HCT116 (cell line): ENCODE results near the gene ARHGAP33. TPM values are rescaled to one million over a fixed set of nuclear protein-coding genes. Genes with fewer than 3 reads are reported as not detected.

Experiments used
- ATAC-seq: fragments of 200-7000 bp; cut with Tn5 transposase; 2 replicates; pipeline ENCODE4 v1.9.1; 2020; ENCODE audit warnings: mild to moderate bottlenecking, moderate library complexity
- BruUV-seq: library from RNA; stranded (reverse); fragments of 400-500 nt; replicated peaks from 2 replicates; lab custom pipeline; 2021; lab: Mats Ljungman, UMichigan
- CTCF ChIA-PET: fragments of 300-600 bp; sonication (Branson Sonifier 250); formaldehyde crosslinking; loops from one replicate; lab custom pipeline; 2021; ENCODE audit warnings: antibody characterized with exemption; lab: Charles Lee
- POLR2A ChIA-PET: fragments of 300-600, 350-600 bp; sonication (Branson Sonifier 250); formaldehyde crosslinking; loops from one replicate; lab custom pipeline; 2021; ENCODE audit warnings: antibody characterized with exemption; lab: Charles Lee
- RAD21 ChIA-PET, 2 experiments: fragments of 300-600 bp; sonication (Branson Sonifier 250); formaldehyde crosslinking; loops; one replicate each; lab custom pipeline; 2023; ENCODE audit warnings: low total read pairs in 2 of 2; ENCODE audit not compliant: uncharacterized antibody in 2 of 2, unreplicated experiment in 2 of 2, low non-redundant PET in 1 of 2; lab: Charles Lee
- DNase-seq: peaks from one replicate; pipeline ENCODE4 v3.0.0-alpha.2; 2010; ENCODE audit warnings: low read depth, low spot score
- H2AFZ ChIP-seq: fragments of 200-600 bp; shearing (Covaris generic), sonication (generic); 2 replicates; pipeline ENCODE4 v1.6.1; 2017; ENCODE audit warnings: low read depth, mixed run types, mixed read lengths, antibody characterized with exemption, low read length; ENCODE audit not compliant: poor library complexity, severe bottlenecking
- H3K27ac ChIP-seq: 2 replicates; pipeline ENCODE4 v1.5.1; 2012; ENCODE audit warnings: low read depth, low read length
- H3K27me3 ChIP-seq: fragments of 200-600 bp; sonication (generic); 2 replicates; pipeline ENCODE4 v1.6.1; 2016; ENCODE audit warnings: mixed run types, low read length, mixed read lengths; ENCODE audit not compliant: insufficient read depth
- H3K36me3 ChIP-seq, 2 experiments: fragments of 200-500 bp in 1 of 2; fragments of 200-600 bp in 1 of 2; sonication (Bioruptor generic) in 1 of 2; sonication (generic) in 1 of 2; 2 replicates each; pipeline versions ENCODE4 v1.5.1 to v1.6.1; 2014 to 2016; ENCODE audit warnings: low read length in 2 of 2, inconsistent platforms in 1 of 2, mixed read lengths in 1 of 2, mixed run types in 1 of 2; ENCODE audit not compliant: insufficient read depth in 2 of 2, control insufficient read depth in 1 of 2
- H3K4me1 ChIP-seq, 2 experiments: fragments of 200-600 bp in 1 of 2; sonication (generic) in 1 of 2; 2 replicates each; pipeline versions ENCODE4 v1.5.1 to v1.6.1; 2012 to 2017; ENCODE audit warnings: low read length in 2 of 2, inconsistent platforms in 1 of 2, mild to moderate bottlenecking in 1 of 2, mixed read lengths in 1 of 2, mixed run types in 1 of 2, moderate library complexity in 1 of 2; ENCODE audit not compliant: insufficient read depth in 2 of 2, control insufficient read depth in 1 of 2
- H3K4me2 ChIP-seq: fragments of 200-600 bp; sonication (generic); 2 replicates; pipeline ENCODE4 v1.6.1; 2017; ENCODE audit warnings: mixed run types, low read length, mixed read lengths
- H3K4me3 ChIP-seq, 2 experiments: fragments of 200-600 bp in 1 of 2; sonication (generic) in 1 of 2; replicated peaks in 1 of 2; 2 replicates each; pipeline ENCODE4 v1.5.1; 2011 to 2016; ENCODE audit warnings: low read length in 2 of 2, control low read depth in 1 of 2, low read depth in 1 of 2, mild to moderate bottlenecking in 1 of 2, mixed read lengths in 1 of 2, mixed run types in 1 of 2
- H3K79me2 ChIP-seq: fragments of 200-600 bp; sonication (generic); 2 replicates; pipeline ENCODE4 v1.6.1; 2017; ENCODE audit warnings: mild to moderate bottlenecking, mixed run types, low read length, moderate library complexity, mixed read lengths; ENCODE audit not compliant: insufficient read depth
- H3K9ac ChIP-seq: fragments of 200-600 bp; sonication (generic); 2 replicates; pipeline ENCODE4 v1.6.1; 2016; ENCODE audit warnings: low read length, mixed read lengths
- H3K9me2 ChIP-seq: fragments of 200-600 bp; sonication (generic), shearing (Covaris generic); 2 replicates; pipeline ENCODE4 v1.6.1; 2017; ENCODE audit warnings: mixed run types, mild to moderate bottlenecking, moderate library complexity; ENCODE audit not compliant: insufficient read depth
- H3K9me3 ChIP-seq, 2 experiments: fragments of 200-500 bp in 1 of 2; fragments of 200-600 bp in 1 of 2; sonication (Bioruptor generic) in 1 of 2; sonication (generic) in 1 of 2; 2 replicates each; pipeline ENCODE4 v1.6.1; 2014 to 2017; ENCODE audit warnings: low read length in 2 of 2, mixed read lengths in 2 of 2, inconsistent platforms in 1 of 2, low read depth in 1 of 2, mild to moderate bottlenecking in 1 of 2, mixed run types in 1 of 2, moderate library complexity in 1 of 2; ENCODE audit not compliant: control insufficient read depth in 1 of 2, insufficient read depth in 1 of 2
- H4K20me1 ChIP-seq: fragments of 200-600 bp; sonication (generic), shearing (Covaris generic); 2 replicates; pipeline ENCODE4 v1.6.1; 2017; ENCODE audit warnings: mixed run types, mild to moderate bottlenecking, moderate library complexity; ENCODE audit not compliant: insufficient read depth
- ATF3 ChIP-seq: IDR thresholded peaks from 2 replicates; pipeline ENCODE4 v1.6.1; 2012
- CEBPB ChIP-seq: IDR thresholded peaks from 2 replicates; pipeline ENCODE4 v1.6.1; 2012; ENCODE audit warnings: low read depth
- EGR1 ChIP-seq: IDR thresholded peaks from 2 replicates; pipeline ENCODE4 v1.6.1; 2012; ENCODE audit warnings: low read depth
- ELF1 ChIP-seq: IDR thresholded peaks from 2 replicates; pipeline ENCODE4 v1.6.1; 2012; ENCODE audit warnings: low read depth, borderline replicate concordance
- EZH2 ChIP-seq: fragments of 200-600 bp; sonication (generic); IDR thresholded peaks from 2 replicates; pipeline ENCODE4 v1.6.1; 2017; ENCODE audit warnings: antibody characterized with exemption, mixed run types
- FOSL1 ChIP-seq: IDR thresholded peaks from 2 replicates; pipeline ENCODE4 v1.6.1; 2012; ENCODE audit warnings: low read depth
- POLR2AphosphoS5 ChIP-seq: IDR thresholded peaks from 2 replicates; pipeline ENCODE4 v1.6.1; 2011; ENCODE audit warnings: mild to moderate bottlenecking, low read depth, low read length, moderate library complexity
- RAD21 ChIP-seq: IDR thresholded peaks from 2 replicates; pipeline ENCODE4 v1.6.1; 2012; ENCODE audit warnings: low read depth, mild to moderate bottlenecking
- SP1 ChIP-seq: IDR thresholded peaks from 2 replicates; pipeline ENCODE4 v1.6.1; 2012; ENCODE audit warnings: low read depth
- SRF ChIP-seq: IDR thresholded peaks from 2 replicates; pipeline ENCODE4 v1.6.1; 2012; ENCODE audit warnings: low read depth
- TCF7L2 ChIP-seq: IDR thresholded peaks from 2 replicates; pipeline ENCODE4 v1.7.0; 2011; ENCODE audit warnings: borderline replicate concordance, inconsistent platforms; ENCODE audit not compliant: insufficient read depth, insufficient read length; ENCODE audit errors: extremely low read depth
- intact Hi-C: fragments of 100-400 bp; cut with micrococcal nuclease; formaldehyde crosslinking; loops from 2 replicates; pipeline ENCODE4 v1.10.0; 2022
- total RNA-seq: library from RNA; stranded (reverse); gene quantifications from one replicate; pipeline ENCODE4 v1.2.1, GENCODE V29; 2021; ENCODE audit not compliant: unreplicated experiment
- TF ChIP-seq, protein P1 (sequence below): IDR thresholded peaks from 2 replicates; pipeline ENCODE4 v1.6.1; 2012
- TF ChIP-seq, protein P2 (sequence below): IDR thresholded peaks from 2 replicates; pipeline ENCODE4 v1.6.1; 2012; ENCODE audit warnings: low read depth

The ARHGAP33 gene
- total RNA-seq, 1 experiment from 2014 or later = 30.2 TPM

- ChIA-PET RAD21 (no interaction called here), POLR2A (no interaction called here), CTCF (no interaction called here)
- Histone ChIP-seq H3K4me2 (no peak overlapping the region), H3K9ac (no peak overlapping the region), H3K4me1 (no peaks in the 10 kb centered on the region), H3K36me3 (no peaks in the 10 kb centered on the region), H2AFZ (no peak overlapping the region), H3K9me3 (no peaks in the 10 kb centered on the region), H3K9me2 (no peaks in the 10 kb centered on the region), H3K27ac (no peak overlapping the region), H3K4me3 (no peak overlapping the region), H3K79me2 (no peaks in the 10 kb centered on the region), H3K27me3 (no peaks in the 10 kb centered on the region), H4K20me1 (no peaks in the 10 kb centered on the region)
- ATAC-seq (no peak), DNase-seq (no peak)
- intact Hi-C loops = no loop called here
- no TSS peak for BruUV-seq
- TF ChIP-seq TCF7L2 (no peak), EZH2 (no peak), CEBPB (no peak), EGR1 (no peak), ATF3 (no peak), POLR2AphosphoS5 (no peak), SP1 (no peak), RAD21 (no peak), SRF (no peak), ELF1 (no peak), FOSL1 (no peak)
- TF ChIP-seq, protein P1, sequence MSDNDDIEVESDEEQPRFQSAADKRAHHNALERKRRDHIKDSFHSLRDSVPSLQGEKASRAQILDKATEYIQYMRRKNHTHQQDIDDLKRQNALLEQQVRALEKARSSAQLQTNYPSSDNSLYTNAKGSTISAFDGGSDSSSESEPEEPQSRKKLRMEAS = no peak
- TF ChIP-seq, protein P2, sequence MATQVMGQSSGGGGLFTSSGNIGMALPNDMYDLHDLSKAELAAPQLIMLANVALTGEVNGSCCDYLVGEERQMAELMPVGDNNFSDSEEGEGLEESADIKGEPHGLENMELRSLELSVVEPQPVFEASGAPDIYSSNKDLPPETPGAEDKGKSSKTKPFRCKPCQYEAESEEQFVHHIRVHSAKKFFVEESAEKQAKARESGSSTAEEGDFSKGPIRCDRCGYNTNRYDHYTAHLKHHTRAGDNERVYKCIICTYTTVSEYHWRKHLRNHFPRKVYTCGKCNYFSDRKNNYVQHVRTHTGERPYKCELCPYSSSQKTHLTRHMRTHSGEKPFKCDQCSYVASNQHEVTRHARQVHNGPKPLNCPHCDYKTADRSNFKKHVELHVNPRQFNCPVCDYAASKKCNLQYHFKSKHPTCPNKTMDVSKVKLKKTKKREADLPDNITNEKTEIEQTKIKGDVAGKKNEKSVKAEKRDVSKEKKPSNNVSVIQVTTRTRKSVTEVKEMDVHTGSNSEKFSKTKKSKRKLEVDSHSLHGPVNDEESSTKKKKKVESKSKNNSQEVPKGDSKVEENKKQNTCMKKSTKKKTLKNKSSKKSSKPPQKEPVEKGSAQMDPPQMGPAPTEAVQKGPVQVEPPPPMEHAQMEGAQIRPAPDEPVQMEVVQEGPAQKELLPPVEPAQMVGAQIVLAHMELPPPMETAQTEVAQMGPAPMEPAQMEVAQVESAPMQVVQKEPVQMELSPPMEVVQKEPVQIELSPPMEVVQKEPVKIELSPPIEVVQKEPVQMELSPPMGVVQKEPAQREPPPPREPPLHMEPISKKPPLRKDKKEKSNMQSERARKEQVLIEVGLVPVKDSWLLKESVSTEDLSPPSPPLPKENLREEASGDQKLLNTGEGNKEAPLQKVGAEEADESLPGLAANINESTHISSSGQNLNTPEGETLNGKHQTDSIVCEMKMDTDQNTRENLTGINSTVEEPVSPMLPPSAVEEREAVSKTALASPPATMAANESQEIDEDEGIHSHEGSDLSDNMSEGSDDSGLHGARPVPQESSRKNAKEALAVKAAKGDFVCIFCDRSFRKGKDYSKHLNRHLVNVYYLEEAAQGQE = no peak
These were observed 26.5 kb downstream of the ARHGAP33 start for GRCh38 chr19:35801828-35802227.
